CD14-positive monocyte (primary cell): ENCODE results near the gene TMEM158. TPM values are rescaled to one million over a fixed set of nuclear protein-coding genes. Genes with fewer than 3 reads are reported as not detected.

Experiments
- DNase-seq, 3 donors: peaks; one replicate each; pipeline ENCODE4 v3.0.0-alpha.2; 2011 to 2022
- H2AFZ ChIP-seq: 2 replicates; pipeline ENCODE4 v1.6.0; 2012; ENCODE audit warnings: mild to moderate bottlenecking, low read depth, low read length, inconsistent platforms; ENCODE audit not compliant: insufficient read depth, poor library complexity, severe bottlenecking
- H3K27ac ChIP-seq, 2 donors: 1 replicate in 1 of 2; 2 replicates in 1 of 2; pipeline ENCODE4 v1.5.1; 2012 to 2013; ENCODE audit warnings: low read length in 2 of 2, control low read depth in 1 of 2, inconsistent platforms in 1 of 2, low read depth in 1 of 2, mild to moderate bottlenecking in 1 of 2
- H3K27me3 ChIP-seq, 2 donors: one replicate each; pipeline versions ENCODE4 v1.6.0 to v1.6.1; 2011 to 2013; ENCODE audit warnings: low read length in 2 of 2; ENCODE audit not compliant: control insufficient read depth in 2 of 2, insufficient read depth in 2 of 2
- H3K36me3 ChIP-seq, 2 donors: replicated peaks in 1 of 2; 1 replicate in 1 of 2; 2 replicates in 1 of 2; pipeline versions ENCODE4 v1.5.1 to v1.6.1; 2012 to 2013; ENCODE audit warnings: low read length in 2 of 2, control low read depth in 1 of 2, inconsistent platforms in 1 of 2, mild to moderate bottlenecking in 1 of 2; ENCODE audit not compliant: insufficient read depth in 2 of 2, control insufficient read depth in 1 of 2
- H3K4me1 ChIP-seq, 2 donors: 1 replicate in 1 of 2; 2 replicates in 1 of 2; pipeline versions ENCODE4 v1.5.1 to v1.6.1; 2012 to 2013; ENCODE audit warnings: low read length in 2 of 2, control low read depth in 1 of 2, inconsistent platforms in 1 of 2, mild to moderate bottlenecking in 1 of 2, moderate library complexity in 1 of 2; ENCODE audit not compliant: insufficient read depth in 2 of 2, control insufficient read depth in 1 of 2
- H3K4me2 ChIP-seq: replicated peaks from 2 replicates; pipeline ENCODE3; 2012; ENCODE audit warnings: low read length, moderate library complexity, mild to moderate bottlenecking; ENCODE audit not compliant: poor library complexity, severe bottlenecking; ENCODE audit errors: extremely low read depth
- H3K4me3 ChIP-seq, 3 experiments: fragments of 200-600 bp in 1 of 3; sonication (generic) in 1 of 3; replicated peaks in 1 of 3; 1 replicate in 2 of 3; 2 replicates in 1 of 3; pipeline ENCODE4 v1.5.1; 2011 to 2013; ENCODE audit warnings: low read length in 3 of 3, mild to moderate bottlenecking in 3 of 3, control low read depth in 2 of 3, low read depth in 2 of 3, inconsistent platforms in 1 of 3, moderate library complexity in 1 of 3
- H3K79me2 ChIP-seq: 2 replicates; pipeline ENCODE4 v1.6.0; 2012; ENCODE audit warnings: mild to moderate bottlenecking, control low read depth, inconsistent platforms, low read length, moderate library complexity; ENCODE audit not compliant: insufficient read depth
- H3K9ac ChIP-seq: 2 replicates; pipeline ENCODE4 v1.6.0; 2017; ENCODE audit warnings: low read length, mild to moderate bottlenecking; ENCODE audit not compliant: insufficient read depth, poor library complexity, severe bottlenecking
- H3K9me3 ChIP-seq, 2 donors: replicated peaks in 1 of 2; 1 replicate in 1 of 2; 2 replicates in 1 of 2; pipeline versions ENCODE4 v1.5.1 to v1.6.1; 2012 to 2013; ENCODE audit warnings: low read length in 2 of 2, control low read depth in 1 of 2; ENCODE audit not compliant: control insufficient read depth in 1 of 2, insufficient read depth in 1 of 2
- H4K20me1 ChIP-seq: 2 replicates; pipeline ENCODE4 v1.6.0; 2012; ENCODE audit warnings: mild to moderate bottlenecking, low read length, control low read depth, moderate library complexity; ENCODE audit not compliant: insufficient read depth
- H3K27ac Mint-ChIP-seq, 7 donors: one replicate each; pipeline ENCODE4 v1.8.0; 2020; ENCODE audit warnings: mild to moderate bottlenecking in 7 of 7, mixed read lengths in 7 of 7, moderate library complexity in 6 of 7, inconsistent platforms in 2 of 7
- H3K27me3 Mint-ChIP-seq, 3 donors: one replicate each; pipeline ENCODE4 v1.8.0; 2021 to 2022; ENCODE audit warnings: low read depth in 3 of 3, mild to moderate bottlenecking in 3 of 3, mixed read lengths in 3 of 3, moderate library complexity in 3 of 3, inconsistent platforms in 1 of 3
- H3K36me3 Mint-ChIP-seq, 2 donors: one replicate each; pipeline ENCODE4 v1.8.0; 2020; ENCODE audit warnings: mixed read lengths in 2 of 2, inconsistent platforms in 1 of 2, mild to moderate bottlenecking in 1 of 2
- H3K4me1 Mint-ChIP-seq: one replicate; pipeline ENCODE4 v1.8.0; 2020; ENCODE audit warnings: mild to moderate bottlenecking, mixed read lengths
- H3K4me3 Mint-ChIP-seq, 2 donors: one replicate each; pipeline ENCODE4 v1.8.0; 2020; ENCODE audit warnings: mild to moderate bottlenecking in 2 of 2, mixed read lengths in 2 of 2, moderate library complexity in 1 of 2
- H3K9me3 Mint-ChIP-seq, 7 donors: one replicate each; pipeline ENCODE4 v1.8.0; 2020 to 2022; ENCODE audit warnings: mixed read lengths in 7 of 7, mild to moderate bottlenecking in 6 of 7, moderate library complexity in 6 of 7, inconsistent platforms in 2 of 7
- CTCF ChIP-seq: fragments of 200-600 bp; IDR thresholded peaks from one replicate; pipeline ENCODE4 v1.8.0; 2022; ENCODE audit warnings: antibody characterized with exemption, mild to moderate bottlenecking
- WGBS: methylation state at CpG from one replicate; pipeline ENCODE4 v1.1.5; 2013; ENCODE audit warnings: missing lambda C conversion rate; ENCODE audit not compliant: insufficient coverage; 5-methylcytosine and 5-hydroxymethylcytosine counted together
- intact Hi-C, 2 donors: fragments of 100-400 bp; cut with micrococcal nuclease; formaldehyde crosslinking; loops; one replicate each; pipeline versions ENCODE4 v1.15.0 to v1.15.1; 2023
- polyA plus RNA-seq, 3 donors: library from polyadenylated mRNA; depleted of rRNA in 1 of 3; unstranded in 2 of 3; stranded (reverse) in 1 of 3; fragments of 300-500 nt in 2 of 3; fragments of >200 nt in 1 of 3; fragmentation: Illumina TruSeq in 2 of 3; gene quantifications; 1 replicate in 2 of 3; 2 replicates in 1 of 3; pipeline ENCODE4 v1.2.3, GENCODE V29; 2012 to 2021

TMEM158 gene
- polyA plus RNA-seq, 3 donors = 0.19 to 0.88 TPM; not detected in 1

GRCh38 chr3:45219694-45220093, 6.4 kb downstream of the TMEM158 start:
- Mint-ChIP-seq H3K4me1 (peaks cover under 1% of the 10 kb centered on the region), H3K36me3 (peaks cover 3 to 5% of the 10 kb centered on the region in 2 donors), H3K4me3 (no peak overlapping the region), H3K27ac (no peak overlapping the region), H3K9me3 (peaks cover 0 to 6% (median 0%) of the 10 kb centered on the region in 7 donors), H3K27me3 (peaks cover 27 to 33% (median 29%) of the 10 kb centered on the region in 3 donors)
- DNase-seq = no peak
- Histone ChIP-seq H3K9ac (no peak overlapping the region), H3K36me3 (no peaks in the 10 kb centered on the region), H3K79me2 (no peaks in the 10 kb centered on the region), H3K4me3 (no peak overlapping the region), H2AFZ (no peak overlapping the region), H4K20me1 (no peaks in the 10 kb centered on the region), H3K4me1 (peaks cover 1% of the 10 kb centered on the region in 2 donors), H3K9me3 (peaks cover 0 to 3% of the 10 kb centered on the region in 2 donors), H3K27ac (no peak overlapping the region), H3K27me3 (peaks cover 20 to 32% of the 10 kb centered on the region in 2 donors), H3K4me2 (no peak overlapping the region)
- 93% methylated on average over 7 of the region's 8 CpGs for WGBS
- intact Hi-C loops = loop anchor here in 1 of 2 donors (10.0 kb wide), 1 partner anchor 445 kb away; no protein-coding TSS in a partner anchor
- no peak for TF ChIP-seq CTCF

GRCh38 chr3:45218578-45219390, 7.3 kb downstream of the TMEM158 start:
- no peaks in the 10 kb centered on the region for H3K36me3 Mint-ChIP-seq
- Histone ChIP-seq H3K27ac (no peak overlapping the region), H2AFZ (no peak overlapping the region), H4K20me1 (no peaks in the 10 kb centered on the region), H3K4me3 (no peak overlapping the region), H3K9ac (no peak overlapping the region), H3K79me2 (no peaks in the 10 kb centered on the region), H3K36me3 (no peaks in the 10 kb centered on the region), H3K9me3 (no peaks in the 10 kb centered on the region), H3K27me3 (peaks cover 11 to 23% of the 10 kb centered on the region in 2 donors), H3K4me2 (no peak overlapping the region), H3K4me1 (no peaks in the 10 kb centered on the region)
- TF ChIP-seq CTCF = no peak
- H3K4me3 Mint-ChIP-seq = no peak overlapping the region
- H3K27ac Mint-ChIP-seq = peak overlapping the region in 1 of 7 donors; percentile 48
- intact Hi-C loops = no loop called here
- H3K9me3 Mint-ChIP-seq = peaks cover 0 to 3% (median 0%) of the 10 kb centered on the region in 7 donors
- no peak for DNase-seq
- peaks cover 18 to 24% (median 19%) of the 10 kb centered on the region in 3 donors for H3K27me3 Mint-ChIP-seq
- WGBS = 85% methylated on average over 4 of the region's 11 CpGs
- H3K4me1 Mint-ChIP-seq = no peaks in the 10 kb centered on the region
